ENCODE data around the gene FASTK.
A peak's percentile ranks its signal among the peaks of the same experiment; 100 is the strongest.
"Not testable (repeated sequence)": the region's sequence is repeated elsewhere in the genome, so short reads cannot be mapped to it uniquely, and the experiment has no call there.

FASTK gene

GRCh38 chr7:151032936-151033863, 47.4 kb downstream of the FASTK start:
- no peak for DNase-seq

GRCh38 chr7:151031011-151031410, 49.6 kb downstream of the FASTK start:
- DNase-seq = no peak

GRCh38 chr7:151028948-151029501, 51.6 kb downstream of the FASTK start:
- DNase-seq = no peak

GRCh38 chr7:151028131-151028947, 52.3 kb downstream of the FASTK start, which contains the start of gene ABCB8:
Gene ABCB8, plus strand, starts transcription at chr7:151028450. Its CDS starts 66 bp downstream, at chr7:151028516.
- DNase-seq = peak; percentile 84 to 99 (median 97)

- DNase-seq = not testable (repeated sequence)
Observed at GRCh38 chr7:151027728-151028130, 52.9 kb downstream of the FASTK start.

- not testable (repeated sequence) for DNase-seq
Observed at GRCh38 chr7:151026771-151027727, 53.6 kb downstream of the FASTK start.

All from nucleus accumbens (tissue), 56 donors.